K562 (cell line): ENCODE data around the gene RCL1. TPM values are rescaled to one million over a fixed set of nuclear protein-coding genes. Genes with fewer than 3 reads are reported as not detected.

Experiments
- KDM4B ChIP-seq, 2 experiments: fragments of 450-650 bp in 1 of 2; sonication (generic) in 1 of 2; IDR thresholded peaks; 2 replicates each; pipeline ENCODE4 v1.6.1; 2016 to 2017; ENCODE audit warnings: borderline replicate concordance in 2 of 2, antibody characterized with exemption in 1 of 2, low read depth in 1 of 2, mild to moderate bottlenecking in 1 of 2
- NFRKB ChIP-seq: fragments of 450-650 bp; IDR thresholded peaks from 2 replicates; pipeline ENCODE4 v1.6.1; 2016; ENCODE audit warnings: low read depth
- polyA plus RNA-seq, 8 experiments: library from polyadenylated mRNA; depleted of rRNA in 4 of 8; stranded (reverse) in 5 of 8; unstranded in 3 of 8; fragments of >200 nt; fragmentation: Nextera tagmentation in 2 of 8; fragmentation: Illumina TruSeq in 1 of 8; extraction: Ambion mirVana in 2 of 8; extraction: Trizol in 1 of 8; gene quantifications; 2 replicates each; pipeline versions ENCODE4 v1.2.1 to v1.2.3, GENCODE V29; 2011 to 2014; ENCODE audit warnings: inconsistent platforms in 1 of 8, missing spikeins in 1 of 8
- total RNA-seq, 7 experiments: library from RNA; depleted of rRNA in 6 of 7; stranded (reverse); fragments of >200 nt in 6 of 7; fragmentation: Illumina TruSeq in 2 of 7; extraction: Trizol in 2 of 7; gene quantifications; 2 replicates each; pipeline versions ENCODE4 v1.2.1 to v1.2.3, GENCODE V29; 2011 to 2021; ENCODE audit warnings: low replicate concordance in 1 of 7
- TF ChIP-seq, protein P1 (sequence below): sonication (generic); formaldehyde crosslinking; IDR thresholded peaks from 2 replicates; pipeline ENCODE4 v1.8.0; 2022; ENCODE audit warnings: mild to moderate bottlenecking, missing genetic modification reagents
- TF ChIP-seq, protein P2 (sequence below): fragments of 250-450 bp; sonication (Bioruptor Pico); IDR thresholded peaks from 2 replicates; pipeline ENCODE4 v1.4.0; 2020; ENCODE audit warnings: mild to moderate bottlenecking, moderate library complexity
- TF ChIP-seq, protein P3 (sequence below): sonication (generic); formaldehyde crosslinking; IDR thresholded peaks from 2 replicates; pipeline ENCODE4 v1.8.1; 2022; ENCODE audit warnings: missing genetic modification reagents
- TF ChIP-seq, protein P4 (sequence below): fragments of 450-650 bp; formaldehyde crosslinking; IDR thresholded peaks from 2 replicates; pipeline ENCODE4 v1.4.0; 2022; ENCODE audit warnings: mild to moderate bottlenecking, moderate library complexity
- TF ChIP-seq, protein P5 (sequence below): fragments of 450-650 bp; IDR thresholded peaks from 2 replicates; pipeline ENCODE4 v1.6.1; 2016

Gene RCL1
- total and polyA plus RNA-seq, 9 of the 15 experiments (the other 6 are each of a cell fraction or from before 2014, with no cell fraction given) = 24.0 to 67.7 (median 38.6) TPM

DNA sequence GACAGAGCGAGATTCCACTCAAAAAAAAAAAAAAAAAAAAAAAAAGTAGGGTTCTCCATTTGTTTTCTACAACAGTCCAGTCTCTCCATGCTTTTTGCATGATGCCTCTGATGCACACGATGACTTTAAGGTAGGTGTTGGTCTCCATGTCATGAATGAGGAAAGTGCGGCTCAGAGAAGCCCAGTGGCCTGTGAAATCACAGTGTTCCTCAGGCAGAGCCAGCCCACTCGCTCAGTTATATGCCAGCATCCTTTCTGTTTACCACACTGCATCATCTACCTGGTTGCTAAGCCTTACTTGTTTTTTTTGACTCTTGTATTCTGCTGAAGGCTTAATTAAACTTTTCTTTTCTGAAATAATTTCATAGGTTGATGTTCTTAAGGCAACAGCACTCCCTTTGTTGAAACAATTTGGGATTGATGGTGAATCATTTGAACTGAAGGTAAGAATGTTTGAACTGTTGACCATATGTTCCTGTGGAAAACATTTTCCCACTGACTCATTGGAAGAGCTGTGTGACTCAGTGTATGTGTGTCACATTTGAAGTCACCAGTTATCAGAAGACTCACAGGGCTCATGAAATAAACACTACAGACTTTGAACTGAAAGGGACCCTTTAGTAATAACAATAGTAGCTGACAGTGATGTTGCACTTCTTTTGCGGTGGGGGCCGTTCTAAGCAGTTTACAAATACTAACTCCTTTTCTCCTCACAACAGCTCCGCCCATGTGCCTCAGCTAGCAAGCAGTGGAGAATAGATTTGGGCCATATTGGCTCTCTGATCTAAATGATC, 40.2 kb downstream of the RCL1 start (continued):
- TF ChIP-seq, protein P1, sequence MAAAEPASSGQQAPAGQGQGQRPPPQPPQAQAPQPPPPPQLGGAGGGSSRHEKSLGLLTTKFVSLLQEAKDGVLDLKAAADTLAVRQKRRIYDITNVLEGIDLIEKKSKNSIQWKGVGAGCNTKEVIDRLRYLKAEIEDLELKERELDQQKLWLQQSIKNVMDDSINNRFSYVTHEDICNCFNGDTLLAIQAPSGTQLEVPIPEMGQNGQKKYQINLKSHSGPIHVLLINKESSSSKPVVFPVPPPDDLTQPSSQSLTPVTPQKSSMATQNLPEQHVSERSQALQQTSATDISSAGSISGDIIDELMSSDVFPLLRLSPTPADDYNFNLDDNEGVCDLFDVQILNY = no peak
- TF ChIP-seq, protein P2, sequence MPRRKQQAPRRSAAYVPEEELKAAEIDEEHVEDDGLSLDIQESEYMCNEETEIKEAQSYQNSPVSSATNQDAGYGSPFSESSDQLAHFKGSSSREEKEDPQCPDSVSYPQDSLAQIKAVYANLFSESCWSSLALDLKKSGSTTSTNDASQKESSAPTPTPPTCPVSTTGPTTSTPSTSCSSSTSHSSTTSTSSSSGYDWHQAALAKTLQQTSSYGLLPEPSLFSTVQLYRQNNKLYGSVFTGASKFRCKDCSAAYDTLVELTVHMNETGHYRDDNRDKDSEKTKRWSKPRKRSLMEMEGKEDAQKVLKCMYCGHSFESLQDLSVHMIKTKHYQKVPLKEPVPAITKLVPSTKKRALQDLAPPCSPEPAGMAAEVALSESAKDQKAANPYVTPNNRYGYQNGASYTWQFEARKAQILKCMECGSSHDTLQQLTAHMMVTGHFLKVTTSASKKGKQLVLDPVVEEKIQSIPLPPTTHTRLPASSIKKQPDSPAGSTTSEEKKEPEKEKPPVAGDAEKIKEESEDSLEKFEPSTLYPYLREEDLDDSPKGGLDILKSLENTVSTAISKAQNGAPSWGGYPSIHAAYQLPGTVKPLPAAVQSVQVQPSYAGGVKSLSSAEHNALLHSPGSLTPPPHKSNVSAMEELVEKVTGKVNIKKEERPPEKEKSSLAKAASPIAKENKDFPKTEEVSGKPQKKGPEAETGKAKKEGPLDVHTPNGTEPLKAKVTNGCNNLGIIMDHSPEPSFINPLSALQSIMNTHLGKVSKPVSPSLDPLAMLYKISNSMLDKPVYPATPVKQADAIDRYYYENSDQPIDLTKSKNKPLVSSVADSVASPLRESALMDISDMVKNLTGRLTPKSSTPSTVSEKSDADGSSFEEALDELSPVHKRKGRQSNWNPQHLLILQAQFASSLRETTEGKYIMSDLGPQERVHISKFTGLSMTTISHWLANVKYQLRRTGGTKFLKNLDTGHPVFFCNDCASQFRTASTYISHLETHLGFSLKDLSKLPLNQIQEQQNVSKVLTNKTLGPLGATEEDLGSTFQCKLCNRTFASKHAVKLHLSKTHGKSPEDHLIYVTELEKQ (CRISPR knock-in tag) = no peak
- TF ChIP-seq NFRKB (no peak), KDM4B (IDR thresholded peaks at IDR 0.05; ENCODE audit: borderline replicate concordance in 2 of 2, low read depth in 1 of 2) (no peak)
- TF ChIP-seq, protein P3, sequence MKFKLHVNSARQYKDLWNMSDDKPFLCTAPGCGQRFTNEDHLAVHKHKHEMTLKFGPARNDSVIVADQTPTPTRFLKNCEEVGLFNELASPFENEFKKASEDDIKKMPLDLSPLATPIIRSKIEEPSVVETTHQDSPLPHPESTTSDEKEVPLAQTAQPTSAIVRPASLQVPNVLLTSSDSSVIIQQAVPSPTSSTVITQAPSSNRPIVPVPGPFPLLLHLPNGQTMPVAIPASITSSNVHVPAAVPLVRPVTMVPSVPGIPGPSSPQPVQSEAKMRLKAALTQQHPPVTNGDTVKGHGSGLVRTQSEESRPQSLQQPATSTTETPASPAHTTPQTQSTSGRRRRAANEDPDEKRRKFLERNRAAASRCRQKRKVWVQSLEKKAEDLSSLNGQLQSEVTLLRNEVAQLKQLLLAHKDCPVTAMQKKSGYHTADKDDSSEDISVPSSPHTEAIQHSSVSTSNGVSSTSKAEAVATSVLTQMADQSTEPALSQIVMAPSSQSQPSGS (CRISPR knock-in tag) = no peak
- TF ChIP-seq, protein P4, sequence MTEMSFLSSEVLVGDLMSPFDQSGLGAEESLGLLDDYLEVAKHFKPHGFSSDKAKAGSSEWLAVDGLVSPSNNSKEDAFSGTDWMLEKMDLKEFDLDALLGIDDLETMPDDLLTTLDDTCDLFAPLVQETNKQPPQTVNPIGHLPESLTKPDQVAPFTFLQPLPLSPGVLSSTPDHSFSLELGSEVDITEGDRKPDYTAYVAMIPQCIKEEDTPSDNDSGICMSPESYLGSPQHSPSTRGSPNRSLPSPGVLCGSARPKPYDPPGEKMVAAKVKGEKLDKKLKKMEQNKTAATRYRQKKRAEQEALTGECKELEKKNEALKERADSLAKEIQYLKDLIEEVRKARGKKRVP (CRISPR knock-in tag) = no peak
- TF ChIP-seq, protein P5, sequence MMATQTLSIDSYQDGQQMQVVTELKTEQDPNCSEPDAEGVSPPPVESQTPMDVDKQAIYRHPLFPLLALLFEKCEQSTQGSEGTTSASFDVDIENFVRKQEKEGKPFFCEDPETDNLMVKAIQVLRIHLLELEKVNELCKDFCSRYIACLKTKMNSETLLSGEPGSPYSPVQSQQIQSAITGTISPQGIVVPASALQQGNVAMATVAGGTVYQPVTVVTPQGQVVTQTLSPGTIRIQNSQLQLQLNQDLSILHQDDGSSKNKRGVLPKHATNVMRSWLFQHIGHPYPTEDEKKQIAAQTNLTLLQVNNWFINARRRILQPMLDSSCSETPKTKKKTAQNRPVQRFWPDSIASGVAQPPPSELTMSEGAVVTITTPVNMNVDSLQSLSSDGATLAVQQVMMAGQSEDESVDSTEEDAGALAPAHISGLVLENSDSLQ = peak; percentile 61
- TF ChIP-seq, all 486 proteins: peak for 50
